Activated naive CD4-positive, alpha-beta T cell treated with anti-CD3 and anti-CD28 coated beads, Interleukin-2, amount 50 U/mL, for 16 hours (primary cell): ENCODE results near the gene GORASP1.

Experiments
- DNase-seq: peaks from one replicate; pipeline ENCODE4 v3.0.0-alpha.2; 2020

Gene GORASP1

DNA sequence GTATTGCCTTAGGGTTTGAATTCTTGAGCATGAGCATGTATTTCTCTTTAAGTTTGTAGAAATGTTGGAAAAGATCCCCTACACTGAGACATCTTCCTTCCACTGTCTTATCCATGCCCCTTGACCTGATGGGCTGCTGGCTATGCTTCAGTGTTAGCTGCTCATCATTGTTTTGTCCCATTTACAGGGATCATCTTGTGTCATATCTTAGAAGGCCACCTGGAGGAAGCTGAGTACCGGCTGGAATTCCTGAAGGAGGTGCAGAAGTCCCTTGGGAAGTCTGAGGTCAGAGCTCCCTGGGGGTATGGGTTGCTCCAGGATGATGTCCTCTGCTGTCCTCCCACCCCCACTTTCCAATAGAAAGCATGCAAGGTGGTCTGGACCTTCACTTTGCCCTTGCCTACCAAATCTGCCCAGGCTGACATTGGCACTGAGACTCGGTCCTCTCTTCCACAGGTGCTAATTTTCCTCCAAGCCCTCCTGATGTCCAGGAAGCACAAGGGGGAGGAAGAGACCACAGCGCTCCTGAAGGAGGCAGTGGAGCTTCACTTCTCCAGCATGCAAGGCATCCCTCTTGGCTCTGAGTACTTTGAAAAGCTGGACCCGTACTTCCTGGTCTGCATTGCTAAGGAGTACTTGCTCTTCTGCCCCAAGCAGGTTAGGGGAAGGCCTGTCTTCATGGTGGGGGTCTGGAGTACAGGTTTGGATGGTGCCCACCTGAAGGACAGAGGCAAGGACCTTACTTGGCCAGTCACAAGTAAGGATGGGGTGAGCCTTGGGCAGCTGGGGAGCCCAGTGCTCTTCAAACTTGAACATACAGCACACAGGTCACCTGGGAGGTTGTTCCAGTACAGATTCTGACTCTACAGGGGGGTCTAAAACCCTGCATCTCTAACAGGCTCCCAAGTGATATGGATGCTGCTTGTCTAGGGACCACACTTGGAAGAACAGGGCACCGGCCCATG, 17.7 kb upstream of the GORASP1 start:
- DNase-seq = no peak

DNA sequence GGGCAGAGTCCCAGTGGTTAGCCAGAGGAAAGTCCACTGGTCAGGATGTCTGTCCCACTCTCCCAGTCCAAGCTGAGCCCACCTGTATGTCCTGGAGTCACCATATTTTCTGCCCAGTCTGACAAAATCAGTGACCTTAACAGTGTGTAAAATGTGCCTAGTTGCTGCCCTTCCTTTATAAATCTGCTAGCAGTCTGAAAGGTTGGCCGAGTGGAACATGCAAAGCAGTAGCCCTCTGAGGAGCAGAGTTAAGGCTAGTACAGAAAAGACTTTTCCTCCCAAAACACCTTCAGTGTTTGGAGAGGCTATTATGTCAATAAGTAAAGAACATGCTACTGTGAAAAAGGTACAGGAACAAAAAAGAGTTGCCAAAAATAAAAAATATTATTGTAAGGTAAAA, 15.4 kb upstream of the GORASP1 start:
- DNase-seq = no peak

DNA sequence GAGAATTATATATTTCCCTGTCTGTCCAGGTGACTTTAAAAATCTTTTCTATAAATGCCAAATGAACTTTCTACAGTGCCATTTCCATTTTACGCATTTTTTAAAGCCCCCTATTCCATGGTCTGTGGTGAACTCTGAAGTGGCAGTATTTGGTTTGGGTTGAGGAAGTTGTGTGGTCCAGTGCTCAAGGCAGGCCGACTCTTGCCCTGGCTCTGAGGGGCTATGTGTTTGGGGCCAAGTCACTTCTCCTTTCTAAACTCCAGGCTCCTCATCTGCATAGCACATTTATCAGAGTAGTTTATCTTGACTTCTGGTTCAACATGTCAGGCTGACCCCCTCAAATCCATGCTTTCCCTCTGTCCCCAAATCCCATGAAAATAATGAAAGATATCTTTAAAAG, 14.2 kb upstream of the GORASP1 start:
- DNase-seq = no peak

DNA sequence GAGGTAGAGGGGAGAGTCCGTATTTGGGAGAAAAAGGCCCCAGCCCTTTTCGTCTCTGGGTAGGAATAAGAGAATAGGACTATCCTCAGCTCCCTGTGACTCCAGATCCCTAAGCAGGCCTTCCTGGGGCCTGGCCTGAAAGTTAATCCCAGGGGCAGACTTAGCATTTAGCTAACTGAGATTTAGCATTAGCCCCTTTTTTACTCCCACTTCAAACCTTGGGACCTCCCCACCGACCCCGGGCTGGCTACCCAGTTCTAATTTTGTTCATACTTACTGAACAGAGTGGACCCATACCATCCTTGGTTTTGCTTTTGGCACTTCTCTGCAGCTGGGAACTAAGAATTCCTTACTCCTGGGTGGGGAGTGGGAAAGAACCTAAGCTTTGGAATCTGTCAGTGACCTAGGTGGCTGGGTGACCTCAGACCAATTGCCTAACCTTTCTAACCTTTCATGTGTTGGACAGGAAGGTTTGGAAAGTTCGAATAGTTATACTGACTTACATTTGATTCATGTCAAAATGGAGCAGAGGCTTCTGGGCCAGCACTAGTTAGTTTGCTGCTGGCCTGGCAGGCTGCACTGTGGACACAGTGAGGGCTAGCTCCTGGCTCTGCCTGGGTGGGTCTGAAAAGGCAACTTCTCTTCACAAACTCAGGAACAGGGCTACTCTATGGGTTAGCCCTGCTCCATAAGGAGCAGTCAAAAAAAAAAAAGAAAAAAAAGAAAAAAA, 11.7 kb upstream of the GORASP1 start:
- no peak for DNase-seq

DNA sequence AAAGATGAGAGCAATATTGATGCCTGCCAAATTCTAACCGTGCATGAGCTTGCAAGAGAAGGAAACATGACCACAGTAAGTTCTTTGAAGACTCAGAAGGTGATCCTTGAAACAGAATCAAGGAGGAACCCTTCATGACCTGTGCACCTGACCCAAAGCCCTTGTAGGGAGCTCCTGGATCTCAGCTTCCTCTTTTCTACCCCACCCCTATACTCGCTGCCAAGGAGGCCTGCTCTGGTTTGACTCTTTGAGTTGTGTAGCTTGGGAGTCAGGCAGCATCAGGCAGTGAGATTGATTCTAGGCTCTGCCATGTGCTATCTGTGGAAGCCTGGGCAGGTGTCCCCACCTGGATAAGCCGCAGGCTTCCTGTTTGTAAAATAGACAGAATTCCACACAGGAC, 10.7 kb upstream of the GORASP1 start:
- DNase-seq = no peak

DNA sequence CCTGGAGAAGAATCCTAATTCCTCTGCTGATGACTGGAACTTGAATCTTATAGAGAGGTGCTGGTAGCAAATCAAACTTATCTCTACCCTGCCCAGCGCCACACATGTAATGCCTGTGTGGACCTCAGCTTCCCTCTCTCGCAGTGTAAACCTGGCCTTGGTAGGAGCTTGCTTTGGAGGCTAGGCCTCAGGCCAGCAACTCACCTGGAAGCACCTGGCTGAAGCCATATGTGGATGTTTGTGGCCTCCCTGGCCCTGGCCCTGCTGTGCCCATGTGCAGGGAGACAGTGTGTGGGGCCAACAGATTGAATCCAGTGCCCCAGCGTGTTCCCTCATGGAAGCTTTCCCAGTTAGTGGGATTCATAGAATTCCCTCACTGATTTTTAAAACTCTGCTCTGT, 8.4 kb upstream of the GORASP1 start:
- no peak for DNase-seq

DNA sequence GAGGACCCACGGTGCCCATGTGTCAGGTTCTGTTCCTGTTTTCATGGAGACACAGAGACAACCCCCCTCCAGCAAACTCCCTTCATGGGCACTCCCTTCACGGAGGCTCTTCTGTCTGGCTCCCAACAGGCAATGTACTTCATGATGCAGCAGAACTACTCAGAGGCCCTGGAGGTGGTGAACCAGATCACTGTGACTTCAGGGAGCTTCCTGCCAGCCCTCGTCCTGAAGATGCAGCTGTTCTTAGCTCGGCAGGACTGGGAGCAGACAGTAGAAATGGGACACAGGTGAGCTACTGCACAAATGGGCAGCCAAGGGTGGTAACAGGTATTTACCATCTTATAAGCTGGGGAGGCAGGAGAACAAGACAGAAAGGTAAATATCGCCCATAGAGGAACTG, 7.0 kb upstream of the GORASP1 start:
- no peak for DNase-seq

DNA sequence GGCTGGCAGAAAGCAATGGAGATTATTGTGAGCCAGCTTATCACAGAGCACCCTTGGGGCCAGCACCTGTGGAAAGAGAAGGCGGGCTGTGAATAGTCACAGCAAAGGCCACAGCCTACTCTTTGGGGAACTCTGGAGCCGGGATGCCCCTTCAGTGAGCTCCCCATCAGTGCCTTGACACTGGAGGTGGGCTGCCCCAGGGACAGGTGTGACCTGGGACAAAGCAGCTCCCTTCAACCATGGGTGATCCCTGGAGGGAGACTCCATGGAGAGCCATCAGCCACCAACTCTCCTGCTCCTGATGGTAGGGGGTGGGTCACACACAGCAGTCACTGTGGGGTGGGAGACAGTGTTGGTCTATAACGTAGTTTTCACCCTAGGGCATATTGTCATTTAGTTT, 5.9 kb upstream of the GORASP1 start:
- no peak for DNase-seq

DNA sequence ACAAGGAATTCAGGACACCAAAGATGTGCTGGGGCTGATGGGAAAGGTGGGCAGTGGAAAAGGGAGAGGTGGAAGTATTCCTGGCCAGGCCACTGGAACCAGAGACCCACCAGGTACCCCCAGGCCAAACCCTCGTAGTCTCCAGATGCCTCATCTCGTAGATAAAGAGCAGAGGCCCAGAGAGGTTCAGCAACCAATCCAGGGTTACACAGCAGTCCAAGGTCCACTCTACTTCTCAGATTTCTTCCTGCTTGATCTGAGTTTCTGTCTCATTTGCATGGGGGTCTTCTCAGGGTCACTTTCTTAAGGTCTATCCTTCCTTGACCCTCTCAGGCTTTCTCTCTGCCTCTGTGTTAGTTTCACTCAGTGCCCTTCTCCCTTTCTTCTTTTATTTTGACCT, 5.1 kb upstream of the GORASP1 start:
- no peak for DNase-seq

DNA sequence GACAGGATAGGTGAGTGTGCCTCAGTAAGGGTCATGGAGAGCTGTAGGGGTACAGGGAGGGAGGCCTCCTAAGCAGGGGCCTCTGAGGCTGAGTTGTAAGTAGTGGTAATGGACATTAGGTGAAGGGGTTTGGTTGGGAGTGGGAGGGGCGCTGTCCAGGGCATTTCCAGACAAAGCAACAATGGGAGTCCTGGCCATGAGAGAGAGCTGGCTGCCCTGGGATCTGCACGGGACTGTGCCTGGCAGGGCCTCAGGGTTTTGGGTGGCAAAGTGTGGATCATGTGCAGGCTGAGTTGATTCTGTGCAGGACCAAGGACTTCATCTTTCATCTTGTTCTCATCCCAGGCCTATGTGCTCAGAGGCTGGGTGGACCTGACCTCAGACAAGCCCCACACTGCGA, 4.7 kb upstream of the GORASP1 start:
- DNase-seq = no peak

DNA sequence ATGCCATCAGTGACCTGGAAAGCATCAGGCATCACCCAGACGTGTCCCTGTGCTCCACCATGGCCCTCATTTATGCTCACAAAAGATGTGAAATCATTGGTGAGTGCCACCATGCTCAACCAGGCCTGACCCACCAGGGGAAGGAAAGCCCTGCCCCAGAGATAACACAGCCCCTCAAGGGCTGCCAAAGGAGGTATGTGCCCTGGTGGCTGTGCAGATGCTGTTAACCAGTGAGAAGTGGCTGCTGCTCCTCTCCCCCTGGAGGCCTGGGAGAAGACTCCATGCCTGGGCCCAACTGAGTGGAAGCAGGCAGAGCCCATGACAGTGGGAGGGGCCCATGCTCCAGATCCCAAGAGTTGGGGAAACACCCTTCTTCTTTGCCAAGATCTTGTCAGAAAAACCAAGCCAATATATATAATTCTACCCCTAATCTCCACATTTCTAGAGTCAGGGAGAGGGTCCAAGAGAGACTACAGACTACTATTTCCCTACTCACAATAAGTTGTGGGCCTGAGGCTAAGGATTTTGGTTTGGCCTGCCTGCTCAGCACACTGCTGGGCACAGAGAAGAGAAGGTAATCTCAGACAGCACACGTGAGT, 2.7 kb upstream of the GORASP1 start:
- no peak for DNase-seq

DNA sequence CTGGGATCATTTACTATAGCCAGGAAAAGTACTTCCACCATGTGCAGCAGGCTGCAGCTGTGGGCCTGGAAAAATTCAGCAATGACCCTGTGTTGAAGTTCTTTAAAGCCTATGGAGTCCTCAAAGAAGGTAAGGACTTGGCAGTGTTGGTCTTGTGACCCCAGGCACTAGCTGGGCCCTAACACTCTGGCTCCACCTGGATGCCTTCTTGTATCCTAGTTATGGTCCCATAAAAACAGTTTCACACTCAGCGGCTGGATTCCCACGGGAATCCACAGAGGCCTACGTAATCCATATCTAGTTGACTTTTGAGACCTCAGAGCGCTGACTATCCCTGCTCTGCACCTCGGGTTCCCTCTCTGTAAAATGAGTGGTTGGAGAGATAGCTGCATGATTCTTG, 1.7 kb upstream of the GORASP1 start:
- DNase-seq = no peak

DNA sequence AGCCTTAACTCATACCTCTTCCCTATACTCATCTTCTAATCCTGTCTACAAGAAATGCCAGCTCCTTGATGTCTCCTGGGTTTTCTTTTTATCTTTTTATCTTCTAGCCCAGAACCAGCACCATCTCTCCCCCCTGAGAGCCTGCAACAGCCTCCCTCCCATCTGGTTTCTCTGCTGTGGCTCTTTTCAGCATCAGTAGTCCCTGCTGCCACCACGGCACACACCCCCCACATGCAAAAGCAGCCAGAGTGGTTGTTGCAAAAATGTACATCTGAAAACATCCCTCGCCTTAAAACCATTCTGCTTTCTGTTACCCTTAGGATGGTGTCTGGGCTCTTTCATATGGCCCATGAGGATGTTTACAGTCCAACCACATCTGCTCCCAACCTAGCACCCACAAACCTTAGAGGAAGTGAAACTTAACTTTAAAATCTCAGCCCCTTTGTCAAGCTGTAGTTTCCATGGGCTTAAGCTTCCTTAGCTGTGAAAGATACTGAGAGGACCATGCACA, 828 bp upstream of the GORASP1 start:
- no peak for DNase-seq

DNA sequence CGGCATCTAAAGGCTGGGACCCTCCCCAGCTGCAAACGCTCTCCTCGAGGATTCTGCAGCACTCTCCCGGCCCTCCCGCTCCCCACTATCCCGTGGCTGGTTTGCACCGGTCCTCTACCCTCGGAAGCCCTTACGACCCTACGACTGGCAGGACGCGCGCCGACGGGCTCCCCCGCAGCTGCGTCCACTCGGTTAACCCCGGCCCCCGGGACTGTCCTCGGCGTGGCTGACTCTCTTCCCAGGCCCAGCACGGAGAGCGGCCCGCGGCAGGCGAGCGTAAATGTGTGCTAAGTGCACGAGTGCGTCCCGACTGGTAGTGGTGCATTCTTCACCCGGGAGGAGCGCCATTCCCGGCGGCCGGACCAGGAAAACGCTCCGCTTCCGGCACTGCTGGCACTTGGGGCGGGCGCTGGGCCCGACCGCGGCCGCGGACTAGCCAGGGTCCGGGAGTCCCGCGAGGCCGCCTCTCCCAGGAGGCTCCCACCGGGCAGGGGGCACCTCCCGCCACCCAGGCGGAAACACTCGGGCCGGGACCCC, 508 bp downstream of the GORASP1 start:
- peak; percentile 29 for DNase-seq

DNA sequence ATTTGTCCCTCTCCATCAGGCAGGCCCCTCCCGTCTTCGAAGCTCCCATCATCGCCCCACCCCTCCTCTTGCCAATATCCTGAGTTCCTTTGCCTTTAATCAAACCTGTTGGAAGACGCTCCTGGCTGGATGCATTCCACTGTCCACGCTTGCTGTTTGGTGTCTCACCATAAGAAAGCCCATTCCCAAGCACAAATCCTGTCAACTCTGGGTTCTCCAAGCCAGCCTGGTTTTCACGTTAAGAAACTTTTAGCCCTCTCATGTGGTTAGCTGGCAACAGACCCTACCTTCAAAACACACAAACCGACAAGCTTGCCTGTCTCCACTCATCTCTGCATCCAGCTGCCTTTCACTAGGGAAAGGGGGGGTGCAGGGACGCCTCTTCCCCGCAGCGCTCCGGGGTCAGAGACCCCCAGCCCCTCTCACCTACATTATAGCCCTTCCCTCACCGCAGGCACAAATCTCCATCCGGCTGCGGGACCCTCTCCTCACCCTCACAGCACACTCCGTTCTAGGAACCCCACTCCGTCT, 1.1 kb downstream of the GORASP1 start:
- DNase-seq = no peak

DNA sequence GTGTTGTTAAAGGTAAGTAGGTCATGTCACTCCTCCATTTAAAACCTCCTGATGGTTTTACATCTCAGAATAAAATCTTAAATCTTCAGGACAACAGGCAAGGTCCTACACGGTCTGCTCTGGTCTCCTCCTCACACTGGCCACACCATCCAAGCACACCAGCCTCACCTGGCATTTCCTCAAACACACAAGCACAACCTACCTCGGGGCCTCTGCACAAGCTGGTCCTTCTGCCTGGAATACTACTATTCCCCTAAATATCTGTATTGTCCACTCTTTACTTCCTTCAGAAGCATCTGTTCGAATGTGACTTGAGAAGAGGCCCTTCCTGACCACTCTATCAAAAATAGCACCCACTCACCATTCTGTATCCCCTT, 1.8 kb downstream of the GORASP1 start:
- no peak for DNase-seq

DNA sequence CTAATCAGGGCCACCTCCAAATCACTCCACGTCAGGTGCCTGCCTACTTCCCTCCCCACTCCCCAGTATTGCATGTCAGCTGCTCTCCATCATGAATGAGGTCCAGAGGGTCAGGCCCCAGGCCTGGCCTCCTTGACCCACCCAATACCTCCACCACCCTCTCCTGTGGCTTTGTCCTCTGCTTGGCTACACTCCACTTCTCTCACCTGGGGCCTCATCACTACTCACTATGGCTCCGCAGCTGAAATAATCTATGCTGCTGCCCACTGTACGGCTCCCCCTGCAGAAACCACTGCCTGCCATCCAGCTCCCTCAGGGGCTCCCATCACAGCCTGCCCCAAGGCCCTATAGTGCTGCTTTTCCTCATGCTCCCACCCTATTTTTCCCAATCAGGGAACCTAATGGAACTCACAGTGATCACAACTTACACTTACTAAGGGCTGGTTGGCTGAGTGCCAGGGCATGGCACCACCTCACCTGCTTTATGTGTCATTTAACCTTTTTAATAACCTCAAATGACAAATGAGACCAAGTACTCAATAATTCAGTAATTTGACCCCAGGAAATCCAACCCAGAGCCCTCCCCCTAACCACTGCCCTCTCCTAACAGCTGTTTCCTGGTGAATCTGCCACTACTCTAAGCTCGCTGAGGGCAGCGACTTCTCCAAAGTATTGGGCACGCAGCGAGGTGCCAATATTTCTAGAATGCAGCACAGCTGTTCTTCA, 2.3 kb downstream of the GORASP1 start:
- DNase-seq = peak; percentile 34

DNA sequence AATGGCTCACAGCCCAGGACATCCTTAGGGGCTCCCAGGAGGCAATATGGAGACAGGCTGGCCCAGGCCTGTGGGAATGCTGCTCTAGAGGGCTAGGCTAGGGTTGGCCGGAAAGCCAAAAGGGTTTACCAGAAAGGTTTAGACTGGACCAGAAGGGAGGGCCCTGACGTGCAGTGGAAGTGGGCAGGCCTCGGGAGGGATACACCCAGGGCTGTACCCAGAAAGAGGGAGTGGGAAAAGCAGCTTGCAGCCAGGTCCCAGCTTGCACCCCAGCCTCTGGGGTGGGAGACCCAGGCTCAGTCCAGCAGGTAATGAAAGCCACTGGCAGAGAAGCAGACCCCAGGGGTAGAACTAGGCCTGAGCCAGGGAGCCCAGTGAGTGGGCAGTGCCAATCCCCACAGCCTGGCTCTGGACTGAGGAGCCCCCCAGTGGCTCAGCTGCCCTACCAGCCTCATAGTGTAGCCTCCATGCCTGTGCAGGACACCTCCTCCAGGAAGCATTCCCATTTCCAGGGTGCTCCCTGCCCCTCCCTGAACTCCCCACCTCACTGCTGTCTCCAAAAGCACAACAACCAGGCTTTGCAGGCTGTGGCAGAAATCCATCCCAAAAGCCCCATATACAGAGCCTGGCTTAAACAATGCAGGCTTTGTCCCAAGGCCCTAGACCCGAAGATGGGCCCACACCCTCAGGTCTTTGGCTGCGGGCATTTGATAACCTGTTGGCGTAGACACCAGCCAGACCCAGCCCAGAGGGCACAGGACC, 3.5 kb downstream of the GORASP1 start:
- no peak for DNase-seq

DNA sequence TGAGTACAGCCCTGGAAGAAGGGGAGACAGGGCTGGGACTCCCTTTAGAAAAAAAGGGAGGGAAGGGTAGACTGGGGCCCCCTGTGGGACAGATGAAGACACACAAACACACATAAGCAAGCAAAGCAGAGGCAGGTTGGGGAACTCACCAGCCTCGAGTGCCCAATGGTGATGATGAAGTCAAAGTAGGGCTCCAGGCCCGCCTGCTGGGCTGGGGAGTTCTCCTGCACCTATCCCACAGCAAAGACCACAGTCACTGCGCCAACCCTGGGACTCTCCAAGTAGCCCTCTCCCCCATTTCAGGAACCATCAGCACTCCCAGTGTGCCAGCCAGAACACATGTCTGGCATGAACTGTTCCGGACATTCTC, 4.1 kb downstream of the GORASP1 start:
- no peak for DNase-seq

DNA sequence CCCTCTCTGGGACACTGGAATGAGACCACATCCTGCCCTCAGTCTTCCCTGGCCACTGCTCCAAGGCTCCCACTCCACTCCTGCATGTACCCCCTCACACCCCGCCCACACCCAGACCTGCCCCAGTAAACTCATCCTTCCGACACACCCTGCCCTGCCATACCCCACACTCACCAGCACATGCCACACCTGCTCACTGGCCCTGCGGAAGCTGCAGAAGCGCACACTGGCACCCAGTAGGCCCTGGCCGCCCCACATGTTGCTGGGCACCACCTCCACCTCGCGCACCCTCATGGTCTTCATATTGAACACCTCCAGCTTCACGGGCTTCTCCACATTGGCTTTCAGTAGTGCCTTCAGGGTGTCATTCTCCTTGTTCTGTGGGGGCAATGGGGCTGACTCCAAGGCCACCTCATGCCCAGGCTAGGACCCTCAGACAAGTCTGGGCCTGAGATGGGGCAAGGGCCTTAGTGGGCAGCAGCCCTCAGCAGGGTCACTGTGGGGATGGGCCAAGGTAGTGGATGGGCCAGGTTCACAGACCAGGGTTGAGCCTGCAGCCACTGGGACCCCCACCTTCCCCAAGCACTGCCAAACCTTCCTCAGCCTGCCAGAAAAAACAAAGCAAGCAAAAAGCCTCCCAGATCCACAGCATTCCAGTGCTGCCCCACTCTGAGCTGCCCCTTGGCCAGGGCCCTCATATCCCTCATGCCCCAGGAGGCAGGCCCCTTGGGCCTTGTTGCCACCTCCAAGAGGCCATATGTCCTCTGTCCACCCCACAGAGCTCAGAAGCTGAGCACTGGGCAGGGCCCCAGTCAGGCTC, 4.7 kb downstream of the GORASP1 start:
- DNase-seq = no peak
